Memory B cell (primary cell): ENCODE data around the gene CORO2B.
"Not testable (repeated sequence)": the region's sequence is repeated elsewhere in the genome, so short reads cannot be mapped to it uniquely, and the experiment has no call there.

Source experiments
- ATAC-seq: fragments of 150-1000 bp; cut with Tn5 transposase; 2 replicates; pipeline ENCODE4 v1.10.0; 2021; ENCODE audit warnings: low read depth, mild to moderate bottlenecking, moderate library complexity
- DNase-seq, 2 donors: peaks; one replicate each; pipeline ENCODE4 v3.0.0; 2022; ENCODE audit warnings: low spot score in 2 of 2
- H3K27ac Mint-ChIP-seq: one replicate; pipeline ENCODE4 v1.8.0; 2022; ENCODE audit warnings: mild to moderate bottlenecking, moderate library complexity, mixed read lengths
- H3K27me3 Mint-ChIP-seq: one replicate; pipeline ENCODE4 v1.8.0; 2022; ENCODE audit warnings: mixed read lengths
- H3K36me3 Mint-ChIP-seq: one replicate; pipeline ENCODE4 v1.8.0; 2022; ENCODE audit warnings: mild to moderate bottlenecking, mixed read lengths
- H3K4me1 Mint-ChIP-seq: one replicate; pipeline ENCODE4 v1.8.0; 2022; ENCODE audit warnings: mixed read lengths
- H3K4me3 Mint-ChIP-seq: one replicate; pipeline ENCODE4 v1.8.0; 2022; ENCODE audit warnings: mild to moderate bottlenecking, moderate library complexity, mixed read lengths
- H3K9me3 Mint-ChIP-seq: one replicate; pipeline ENCODE4 v1.8.0; 2022; ENCODE audit warnings: mixed read lengths

CORO2B gene

DNA sequence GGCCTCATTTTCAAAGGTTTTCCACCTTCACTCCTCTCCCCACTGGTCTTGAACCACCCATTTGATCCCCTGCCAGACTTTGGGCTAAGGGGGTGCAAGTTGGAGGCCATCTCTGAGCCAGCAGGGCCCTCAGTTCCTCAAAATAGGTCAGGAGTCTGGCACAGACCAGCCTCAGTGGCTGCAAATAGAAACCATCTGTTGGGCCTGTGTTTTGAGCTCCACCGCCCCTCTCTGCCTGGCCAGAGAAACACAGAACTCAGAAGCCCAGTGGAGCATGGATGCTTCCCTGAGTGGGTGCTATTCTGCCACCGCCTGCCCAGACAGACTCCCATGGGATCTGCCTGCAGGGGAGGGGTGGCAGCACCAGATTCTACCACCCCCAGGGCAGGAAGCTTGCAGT, 56.3 kb downstream of the CORO2B start:
- Mint-ChIP-seq H3K27me3 (peaks cover 2% of the 10 kb centered on the region), H3K4me3 (no peak overlapping the region), H3K27ac (no peak overlapping the region), H3K36me3 (no peaks in the 10 kb centered on the region), H3K9me3 (no peaks in the 10 kb centered on the region), H3K4me1 (peaks cover 50% of the 10 kb centered on the region)
- no peak for ATAC-seq
- DNase-seq, result no peak

DNA sequence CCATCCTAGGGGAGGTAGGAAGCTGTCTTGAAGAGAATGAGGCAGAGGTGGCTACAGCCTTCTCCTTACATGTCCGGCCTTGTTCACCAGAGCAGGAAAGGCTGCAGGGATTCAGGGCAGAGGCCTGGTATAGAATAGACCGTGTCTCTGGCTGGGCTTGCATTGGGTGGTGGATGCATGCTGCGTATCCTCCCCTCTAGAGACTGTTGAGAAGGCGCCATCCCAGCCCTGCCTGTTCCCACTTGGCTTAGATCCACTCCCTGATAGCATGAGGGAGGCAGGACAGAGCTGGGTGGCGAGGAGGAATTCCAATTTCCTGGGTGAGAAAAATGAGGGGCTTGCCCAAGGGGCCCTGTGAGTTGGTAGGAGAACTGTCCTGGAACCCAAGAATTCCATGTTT, 57.5 kb downstream of the CORO2B start:
- DNase-seq (no peak), ATAC-seq (no peak)
- H3K9me3 Mint-ChIP-seq, result no peaks in the 10 kb centered on the region
- H3K4me1 Mint-ChIP-seq, result peaks cover 44% of the 10 kb centered on the region
- H3K27ac Mint-ChIP-seq, result no peak overlapping the region
- H3K27me3 Mint-ChIP-seq, result no peaks in the 10 kb centered on the region
- H3K36me3 Mint-ChIP-seq, result no peaks in the 10 kb centered on the region
- H3K4me3 Mint-ChIP-seq, result no peak overlapping the region

DNA sequence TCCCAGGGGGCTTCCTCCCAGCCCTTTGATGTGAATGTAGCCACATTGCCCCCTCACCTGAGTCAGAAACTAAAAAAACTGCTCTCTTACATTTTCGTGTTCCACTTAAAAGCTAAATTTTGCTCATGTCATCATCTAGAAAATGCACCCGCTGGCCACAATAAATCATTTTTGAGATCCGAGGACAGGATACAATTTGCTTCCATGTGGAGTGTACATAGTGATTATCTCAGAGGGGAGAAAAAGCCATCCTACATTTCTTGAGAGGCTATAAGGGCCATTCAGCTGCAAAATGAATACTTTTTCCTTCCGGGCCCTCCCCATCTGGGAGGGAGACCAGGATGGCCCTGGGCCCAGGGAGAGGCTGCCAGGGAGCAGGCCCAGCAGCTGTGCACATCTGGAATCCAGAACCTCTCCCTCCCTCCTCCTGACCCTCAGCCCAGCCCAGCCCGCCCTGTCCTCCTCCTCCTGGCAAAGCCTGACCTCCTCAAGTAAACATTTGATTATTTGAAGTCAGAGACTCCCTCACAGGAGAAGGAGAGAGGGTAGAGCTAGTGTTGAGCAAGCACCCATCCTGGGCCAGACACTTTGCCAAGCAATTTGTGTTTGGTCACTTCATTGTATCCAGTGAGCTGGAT, 59.1 kb downstream of the CORO2B start:
- no peak for DNase-seq
- Mint-ChIP-seq H3K4me3 (no peak overlapping the region), H3K27me3 (no peaks in the 10 kb centered on the region)

DNA sequence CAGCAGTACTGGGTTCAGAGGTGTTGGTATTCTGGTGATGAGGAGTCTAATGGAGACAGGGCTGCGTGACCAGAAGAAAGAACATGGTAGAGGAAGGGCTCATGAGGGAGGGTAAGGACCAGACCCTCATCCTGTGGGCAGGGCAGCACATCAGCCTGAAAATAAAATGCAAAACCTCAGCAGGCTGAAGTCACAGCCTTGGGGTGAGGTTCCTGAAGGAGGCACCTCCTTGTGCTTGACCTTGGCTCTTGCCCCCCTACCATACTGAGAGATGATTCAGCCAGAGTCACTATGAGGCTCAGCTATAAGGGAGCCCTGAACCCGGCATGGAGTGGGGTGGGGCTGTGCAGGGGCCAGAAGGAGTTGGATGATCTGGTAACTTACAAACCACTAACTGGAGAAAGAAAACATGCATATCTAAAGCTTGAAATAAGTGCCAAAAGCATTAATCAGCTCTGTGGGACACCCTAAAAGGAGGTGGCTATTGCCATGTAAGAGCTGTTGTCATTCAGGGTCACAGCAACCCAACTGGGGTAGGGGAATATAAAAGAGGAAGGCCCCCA, 60.2 kb downstream of the CORO2B start:
- H3K4me3 Mint-ChIP-seq, result no peak overlapping the region
- H3K36me3 Mint-ChIP-seq, result no peaks in the 10 kb centered on the region
- H3K27ac Mint-ChIP-seq, result no peak overlapping the region
- DNase-seq (no peak), ATAC-seq (no peak)
- no peaks in the 10 kb centered on the region for H3K9me3 Mint-ChIP-seq
- H3K4me1 Mint-ChIP-seq, result peaks cover 26% of the 10 kb centered on the region
- peaks cover 4% of the 10 kb centered on the region for H3K27me3 Mint-ChIP-seq

More for the DNA sequence above, 59.1 kb downstream of the CORO2B start:
- H3K9me3 Mint-ChIP-seq, result no peaks in the 10 kb centered on the region
- H3K36me3 Mint-ChIP-seq, result no peaks in the 10 kb centered on the region
- no peak overlapping the region for H3K27ac Mint-ChIP-seq
- peaks cover 33% of the 10 kb centered on the region for H3K4me1 Mint-ChIP-seq
- no peak for ATAC-seq

DNA sequence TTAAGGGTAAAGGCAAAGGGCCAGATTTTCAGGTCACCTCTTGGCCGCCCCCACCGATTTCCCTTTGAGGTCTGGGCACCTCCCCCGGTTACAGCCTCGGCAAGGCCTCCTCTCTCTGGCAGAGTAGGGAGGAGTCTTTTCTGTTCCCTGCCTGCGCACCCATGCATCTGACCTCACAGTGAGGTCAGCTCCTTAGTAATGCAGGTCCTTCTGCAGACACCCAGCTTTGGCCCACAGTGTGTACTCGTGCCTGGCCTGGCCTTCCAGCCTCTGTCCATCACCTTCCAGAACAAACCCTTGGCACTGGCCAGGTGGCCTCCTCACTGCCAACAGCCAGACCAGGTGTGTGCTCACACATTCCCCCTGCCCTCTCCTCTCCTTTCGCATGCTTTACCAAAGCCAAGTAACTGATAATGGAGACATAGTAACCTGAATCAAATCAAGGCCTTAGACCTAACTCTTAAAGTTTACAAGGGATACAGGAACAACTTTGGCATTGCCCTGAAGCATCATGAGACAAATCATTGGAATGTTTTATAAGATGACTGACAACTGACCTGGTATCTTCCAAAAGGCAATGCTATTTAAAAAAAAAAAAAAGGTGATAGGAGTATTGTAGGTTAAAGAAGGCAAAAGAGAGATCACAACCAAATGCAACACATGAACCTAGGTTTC, 61.3 kb downstream of the CORO2B start:
- ATAC-seq (no peak), DNase-seq (no peak)
- Mint-ChIP-seq H3K27ac (peak overlapping the region; percentile 59), H3K36me3 (no peaks in the 10 kb centered on the region), H3K4me1 (peaks cover 21% of the 10 kb centered on the region), H3K27me3 (peaks cover 4% of the 10 kb centered on the region), H3K4me3 (no peak overlapping the region), H3K9me3 (no peaks in the 10 kb centered on the region)

DNA sequence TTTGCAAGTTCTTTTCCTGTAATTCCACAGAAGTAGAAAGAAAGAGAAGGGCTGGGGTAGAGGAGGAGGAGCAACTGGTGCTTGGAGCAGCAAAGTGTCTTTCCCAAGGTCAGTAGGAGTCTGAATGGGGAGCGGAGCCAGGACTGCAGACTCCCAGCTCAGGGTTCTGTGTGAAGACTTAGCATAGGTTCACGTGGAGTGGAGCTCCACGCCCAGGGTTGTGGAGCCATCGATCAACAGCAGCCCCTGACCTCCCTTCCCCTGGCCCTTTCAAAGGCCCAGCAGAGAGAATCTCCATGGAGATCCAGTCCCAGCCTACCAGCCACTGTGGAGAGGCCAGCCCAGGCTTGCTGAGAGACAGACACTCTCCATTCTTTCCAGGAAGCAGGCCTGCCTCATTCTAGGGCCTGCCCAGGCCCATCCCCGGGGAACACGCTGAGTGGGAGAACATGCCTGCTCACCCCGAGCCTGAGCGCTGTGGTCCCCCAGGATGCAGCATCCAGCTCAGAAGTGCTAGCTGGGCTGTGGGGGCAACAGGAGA, 62.1 kb downstream of the CORO2B start:
- H3K27me3 Mint-ChIP-seq, result peaks cover 7% of the 10 kb centered on the region
- H3K4me3 Mint-ChIP-seq, result no peak overlapping the region
- no peaks in the 10 kb centered on the region for H3K36me3 Mint-ChIP-seq
- H3K4me1 Mint-ChIP-seq, result peaks cover 15% of the 10 kb centered on the region
- DNase-seq (no peak), ATAC-seq (no peak)
- H3K9me3 Mint-ChIP-seq, result no peaks in the 10 kb centered on the region
- H3K27ac Mint-ChIP-seq, result no peak overlapping the region

DNA sequence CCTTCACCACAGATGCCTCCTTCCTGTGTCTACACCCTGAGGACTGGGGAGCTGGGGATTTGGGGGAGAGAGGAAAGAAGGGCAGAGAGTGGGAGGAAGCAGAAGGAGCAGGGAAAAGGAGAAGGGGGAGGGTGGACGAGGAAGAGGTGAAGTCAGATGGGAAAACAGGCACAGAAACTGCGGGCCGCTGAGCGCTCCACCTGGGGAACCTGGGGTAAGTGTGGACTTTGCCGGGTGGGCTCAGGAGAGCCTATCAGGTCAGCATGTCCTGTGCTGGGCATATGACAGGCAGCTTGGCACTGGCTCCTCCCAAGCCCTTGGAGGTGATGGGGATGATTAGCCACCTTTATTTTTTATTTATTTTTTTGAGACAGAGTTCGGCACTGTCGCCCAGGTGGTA, 62.6 kb downstream of the CORO2B start:
- ATAC-seq, result no peak
- Mint-ChIP-seq H3K4me1 (peaks cover 12% of the 10 kb centered on the region), H3K9me3 (no peaks in the 10 kb centered on the region), H3K27ac (no peak overlapping the region), H3K4me3 (no peak overlapping the region), H3K27me3 (peaks cover 7% of the 10 kb centered on the region), H3K36me3 (no peaks in the 10 kb centered on the region)
- DNase-seq, result no peak

DNA sequence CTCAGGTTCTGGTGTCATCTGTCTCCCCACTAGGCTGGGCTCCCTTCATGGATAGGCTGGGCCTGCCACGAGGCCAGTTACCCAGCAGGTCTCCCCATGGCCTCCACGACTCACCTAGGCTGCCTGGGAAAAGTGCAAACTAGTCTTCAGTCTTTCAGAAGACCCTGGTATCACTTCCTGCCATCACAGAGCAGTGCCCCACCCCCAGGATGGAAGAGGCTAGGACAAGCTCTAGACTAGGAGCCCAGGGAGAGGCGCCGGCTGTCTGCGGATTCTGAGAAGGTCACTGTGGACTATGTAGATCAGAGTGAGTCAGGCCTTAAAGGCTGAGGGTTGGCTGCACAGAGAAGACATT, 63.7 kb downstream of the CORO2B start:
- H3K4me3 Mint-ChIP-seq, result no peak overlapping the region
- no peaks in the 10 kb centered on the region for H3K36me3 Mint-ChIP-seq
- peaks cover 11% of the 10 kb centered on the region for H3K4me1 Mint-ChIP-seq
- no peak for DNase-seq
- ATAC-seq, result no peak
- H3K27ac Mint-ChIP-seq, result no peak overlapping the region
- no peaks in the 10 kb centered on the region for H3K9me3 Mint-ChIP-seq
- peaks cover 7% of the 10 kb centered on the region for H3K27me3 Mint-ChIP-seq

DNA sequence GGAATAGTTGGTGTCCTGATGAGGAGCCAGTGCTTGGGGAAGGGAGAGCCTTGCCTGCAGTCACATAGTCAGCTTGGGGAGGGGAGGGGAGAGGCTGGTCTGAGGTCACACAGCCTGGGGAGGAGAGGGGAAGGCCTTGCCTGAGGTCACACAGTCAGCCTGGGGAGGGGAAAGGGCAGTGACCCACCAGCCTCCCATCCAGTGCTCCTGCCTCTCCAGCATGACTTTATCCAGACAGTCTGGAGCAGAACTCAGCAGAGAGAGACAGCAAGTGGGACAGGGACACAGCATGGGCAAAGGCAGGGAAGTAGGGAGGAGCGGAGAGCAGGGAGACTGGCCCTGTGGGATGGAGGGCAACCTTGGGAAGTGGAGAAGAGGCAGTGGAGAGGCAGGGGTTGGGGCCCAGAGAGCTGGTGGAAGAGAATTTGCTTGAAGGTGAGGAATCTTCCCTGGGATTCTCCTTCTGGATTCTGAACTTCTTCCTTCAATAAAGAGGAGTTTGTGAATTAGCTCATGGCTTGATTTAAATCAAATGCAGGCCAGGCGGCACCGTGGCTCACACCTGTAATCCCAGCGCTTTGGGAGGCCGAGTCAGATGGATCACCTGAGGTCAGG, 64.5 kb downstream of the CORO2B start:
- ATAC-seq (no peak), DNase-seq (no peak)
- Mint-ChIP-seq H3K36me3 (no peaks in the 10 kb centered on the region), H3K27me3 (peaks cover 7% of the 10 kb centered on the region), H3K4me3 (no peak overlapping the region), H3K4me1 (peaks cover 10% of the 10 kb centered on the region), H3K27ac (no peak overlapping the region), H3K9me3 (no peaks in the 10 kb centered on the region)

DNA sequence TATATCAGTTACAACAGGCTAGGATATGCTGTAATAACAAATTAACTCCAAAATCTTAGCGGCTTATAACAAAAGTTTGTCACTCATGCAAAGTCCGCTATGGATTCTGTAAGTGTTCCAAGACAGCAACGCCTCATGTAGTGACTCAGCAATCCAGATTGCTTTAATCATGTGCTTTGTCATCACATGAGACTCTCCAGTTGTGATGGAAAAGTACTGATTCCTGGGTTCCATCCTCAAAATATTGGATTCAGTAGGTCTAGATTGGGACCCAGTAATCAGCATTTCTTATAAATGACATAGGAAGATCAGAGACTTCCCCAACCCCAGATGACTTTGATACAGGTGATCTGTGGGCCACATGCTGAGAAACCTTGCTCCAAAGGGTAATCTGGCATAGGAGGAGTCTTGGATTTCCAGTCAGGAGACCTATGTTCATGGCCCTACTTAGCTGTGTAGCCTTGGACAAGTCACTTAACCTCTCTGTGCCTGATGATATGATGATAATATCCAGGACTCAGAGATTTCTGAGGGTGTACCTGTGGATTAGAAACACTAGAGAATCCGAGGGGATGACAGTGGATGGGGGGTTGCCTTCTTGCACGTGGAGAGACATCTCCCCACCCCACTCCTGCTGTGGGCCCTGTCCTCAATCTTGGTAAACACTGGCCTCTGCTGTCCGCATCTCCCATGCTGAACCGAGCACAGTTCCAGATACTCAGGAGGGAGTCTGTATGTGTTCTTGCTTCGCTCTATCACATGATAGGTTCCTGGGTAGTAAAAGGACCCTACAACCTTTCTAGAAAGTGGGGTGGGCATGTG, 65.5 kb downstream of the CORO2B start:
- H3K9me3 Mint-ChIP-seq, result no peaks in the 10 kb centered on the region
- no peak for DNase-seq

DNA sequence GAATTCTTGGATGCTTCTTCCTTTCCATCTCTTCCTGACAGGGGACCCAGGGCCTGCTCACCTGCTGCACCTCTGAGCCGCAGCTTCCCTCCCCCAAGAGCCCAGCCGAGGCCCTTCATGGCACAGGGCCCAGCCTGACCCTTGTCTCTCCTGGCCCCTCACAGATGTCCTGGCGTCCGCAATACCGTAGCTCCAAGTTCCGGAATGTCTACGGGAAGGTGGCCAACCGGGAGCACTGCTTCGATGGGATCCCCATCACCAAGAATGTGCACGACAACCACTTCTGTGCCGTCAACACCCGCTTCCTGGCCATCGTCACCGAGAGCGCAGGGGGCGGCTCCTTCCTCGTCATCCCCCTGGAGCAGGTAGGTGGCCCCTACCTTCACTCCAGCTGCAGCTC, 66.2 kb downstream of the CORO2B start:
- H3K4me3 Mint-ChIP-seq, result no peak overlapping the region
- DNase-seq (no peak), ATAC-seq (no peak)
- H3K36me3 Mint-ChIP-seq, result no peaks in the 10 kb centered on the region
- H3K9me3 Mint-ChIP-seq, result no peaks in the 10 kb centered on the region
- peaks cover 6% of the 10 kb centered on the region for H3K4me1 Mint-ChIP-seq
- H3K27me3 Mint-ChIP-seq, result peaks cover 11% of the 10 kb centered on the region
- H3K27ac Mint-ChIP-seq, result no peak overlapping the region

More for the DNA sequence above, 65.5 kb downstream of the CORO2B start:
- Mint-ChIP-seq H3K4me1 (peaks cover 6% of the 10 kb centered on the region), H3K36me3 (no peaks in the 10 kb centered on the region), H3K27me3 (peaks cover 9% of the 10 kb centered on the region), H3K27ac (no peak overlapping the region), H3K4me3 (no peak overlapping the region)
- no peak for ATAC-seq

DNA sequence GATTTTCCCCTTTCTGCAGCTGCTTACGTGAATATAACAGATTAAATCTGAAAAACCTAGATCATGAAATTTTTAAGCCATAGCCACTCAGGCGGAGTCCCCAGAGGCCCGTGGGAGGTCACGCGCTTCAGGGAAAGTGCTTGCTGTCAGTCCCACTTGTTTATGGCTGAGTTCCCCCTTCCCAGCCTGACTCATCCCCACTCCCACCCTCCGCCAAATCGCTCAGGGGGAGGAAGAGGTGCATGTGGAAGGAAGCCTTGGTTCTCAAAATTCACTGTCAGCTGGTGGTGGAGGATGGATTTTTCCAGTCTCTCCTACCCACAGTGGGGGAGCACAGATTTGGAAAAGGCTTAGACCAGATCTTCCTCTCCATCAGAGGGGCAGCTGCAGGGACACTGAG, 67.4 kb downstream of the CORO2B start:
- peaks cover 11% of the 10 kb centered on the region for H3K27me3 Mint-ChIP-seq
- H3K27ac Mint-ChIP-seq, result no peak overlapping the region
- ATAC-seq (no peak), DNase-seq (no peak)
- H3K4me3 Mint-ChIP-seq, result no peak overlapping the region
- no peaks in the 10 kb centered on the region for H3K36me3 Mint-ChIP-seq
- no peaks in the 10 kb centered on the region for H3K4me1 Mint-ChIP-seq
- no peaks in the 10 kb centered on the region for H3K9me3 Mint-ChIP-seq

DNA sequence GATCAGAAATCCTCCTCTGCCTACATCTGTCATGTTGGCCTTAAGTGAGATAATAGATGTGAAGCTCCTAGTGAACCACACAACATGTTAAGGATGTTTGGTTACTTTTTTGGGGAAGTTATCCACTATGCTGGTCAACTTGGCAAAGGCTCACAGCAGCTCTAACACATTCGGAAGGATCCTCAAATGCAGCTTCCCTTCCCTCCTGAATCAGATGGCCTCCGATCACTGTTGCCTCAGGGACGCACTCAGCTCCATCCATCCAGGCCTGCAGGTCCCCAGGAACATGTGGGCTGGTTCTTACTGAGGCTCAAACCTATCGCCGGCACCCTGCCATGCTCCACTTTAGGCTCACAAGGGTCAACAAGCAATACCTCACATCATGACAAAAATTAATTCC, 67.9 kb downstream of the CORO2B start:
- DNase-seq (no peak), ATAC-seq (no peak)
- Mint-ChIP-seq H3K36me3 (no peaks in the 10 kb centered on the region), H3K27me3 (peaks cover 11% of the 10 kb centered on the region), H3K4me3 (no peak overlapping the region), H3K27ac (no peak overlapping the region), H3K4me1 (no peaks in the 10 kb centered on the region), H3K9me3 (no peaks in the 10 kb centered on the region)

DNA sequence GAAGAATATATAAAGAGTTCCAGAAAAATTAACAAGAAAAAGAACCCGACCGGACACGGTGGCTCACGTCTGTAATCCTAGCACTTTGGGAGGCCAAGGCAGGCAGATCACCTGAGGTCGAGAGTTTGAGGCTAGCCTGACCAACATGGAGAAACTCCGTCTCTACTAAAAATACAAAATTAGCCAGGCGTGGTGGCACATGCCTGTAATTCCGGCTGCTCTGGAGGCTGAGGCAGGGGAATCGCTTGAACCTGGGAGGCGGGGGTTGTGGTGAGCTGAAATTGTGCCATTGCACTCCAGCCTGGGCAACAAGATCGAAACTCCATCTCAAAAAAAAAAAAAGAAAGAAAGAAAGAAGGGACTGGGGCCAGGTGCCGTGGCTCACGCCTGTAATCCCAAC, 68.6 kb downstream of the CORO2B start:
- not testable (repeated sequence) for H3K9me3 Mint-ChIP-seq, DNase-seq, H3K4me3 Mint-ChIP-seq, H3K36me3 Mint-ChIP-seq, ATAC-seq, H3K27ac Mint-ChIP-seq, H3K4me1 Mint-ChIP-seq
- peaks cover 11% of the 10 kb centered on the region for H3K27me3 Mint-ChIP-seq
